DND-41 (cell line): Measurements from ENCODE around the gene PROSER2.

Experiments
- ATAC-seq: fragments of 200-7000 bp; cut with Tn5 transposase; 3 replicates; pipeline ENCODE4 v1.9.1; 2021; ENCODE audit warnings: low read depth; ENCODE audit not compliant: insufficient read depth
- DNase-seq: peaks from one replicate; pipeline ENCODE4 v3.0.0-alpha.2; 2020
- H2AFZ ChIP-seq: 2 replicates; pipeline ENCODE4 v1.6.0; 2012; ENCODE audit warnings: low read depth, low read length
- H3K27ac ChIP-seq: 2 replicates; pipeline ENCODE4 v1.5.1; 2012; ENCODE audit warnings: low read length, inconsistent platforms
- H3K27me3 ChIP-seq: fragments of 200-600 bp; sonication (generic); 2 replicates; pipeline ENCODE4 v1.6.0; 2012; ENCODE audit warnings: low read length, mild to moderate bottlenecking, inconsistent platforms; ENCODE audit not compliant: insufficient read depth, poor library complexity
- H3K36me3 ChIP-seq: 2 replicates; pipeline ENCODE4 v1.5.1; 2012; ENCODE audit warnings: low read length, inconsistent platforms; ENCODE audit not compliant: insufficient read depth
- H3K4me1 ChIP-seq: 2 replicates; pipeline ENCODE4 v1.5.1; 2012; ENCODE audit warnings: mild to moderate bottlenecking, low read length; ENCODE audit not compliant: insufficient read depth
- H3K4me2 ChIP-seq: 2 replicates; pipeline ENCODE4 v1.6.0; 2012; ENCODE audit warnings: mild to moderate bottlenecking, moderate library complexity, low read length, inconsistent platforms; ENCODE audit not compliant: insufficient read depth
- H3K4me3 ChIP-seq, 2 experiments: fragments of 200-600 bp in 1 of 2; shearing (Covaris generic) in 1 of 2; 2 replicates each; pipeline ENCODE4 v1.5.1; 2012 to 2016; ENCODE audit warnings: inconsistent platforms in 2 of 2, low read length in 2 of 2, mild to moderate bottlenecking in 2 of 2, low read depth in 1 of 2, moderate library complexity in 1 of 2
- H3K79me2 ChIP-seq: 2 replicates; pipeline ENCODE4 v1.6.0; 2012; ENCODE audit warnings: low read length, inconsistent platforms; ENCODE audit not compliant: insufficient read depth
- H3K9ac ChIP-seq: 2 replicates; pipeline ENCODE4 v1.6.0; 2012; ENCODE audit warnings: low read depth, mild to moderate bottlenecking, inconsistent platforms, low read length, moderate library complexity
- H3K9me3 ChIP-seq: 2 replicates; pipeline ENCODE4 v1.5.1; 2012; ENCODE audit warnings: low read length, moderate library complexity, mild to moderate bottlenecking, inconsistent platforms; ENCODE audit not compliant: insufficient read depth, severe bottlenecking
- H4K20me1 ChIP-seq: 2 replicates; pipeline ENCODE4 v1.6.0; 2012; ENCODE audit warnings: low read length; ENCODE audit not compliant: insufficient read depth
- EZH2 ChIP-seq: IDR thresholded peaks from 3 replicates; pipeline ENCODE4 v1.6.1; 2012; ENCODE audit warnings: borderline replicate concordance, low read depth, mild to moderate bottlenecking, moderate library complexity, low read length, inconsistent platforms; ENCODE audit not compliant: severe bottlenecking
- TF ChIP-seq, protein P1 (sequence below): IDR thresholded peaks from 2 replicates; pipeline ENCODE4 v1.5.1; 2012; ENCODE audit warnings: borderline replicate concordance, low read length, moderate library complexity, mild to moderate bottlenecking; ENCODE audit not compliant: poor library complexity, severe bottlenecking; ENCODE audit errors: extremely low read depth

Gene PROSER2

DNA sequence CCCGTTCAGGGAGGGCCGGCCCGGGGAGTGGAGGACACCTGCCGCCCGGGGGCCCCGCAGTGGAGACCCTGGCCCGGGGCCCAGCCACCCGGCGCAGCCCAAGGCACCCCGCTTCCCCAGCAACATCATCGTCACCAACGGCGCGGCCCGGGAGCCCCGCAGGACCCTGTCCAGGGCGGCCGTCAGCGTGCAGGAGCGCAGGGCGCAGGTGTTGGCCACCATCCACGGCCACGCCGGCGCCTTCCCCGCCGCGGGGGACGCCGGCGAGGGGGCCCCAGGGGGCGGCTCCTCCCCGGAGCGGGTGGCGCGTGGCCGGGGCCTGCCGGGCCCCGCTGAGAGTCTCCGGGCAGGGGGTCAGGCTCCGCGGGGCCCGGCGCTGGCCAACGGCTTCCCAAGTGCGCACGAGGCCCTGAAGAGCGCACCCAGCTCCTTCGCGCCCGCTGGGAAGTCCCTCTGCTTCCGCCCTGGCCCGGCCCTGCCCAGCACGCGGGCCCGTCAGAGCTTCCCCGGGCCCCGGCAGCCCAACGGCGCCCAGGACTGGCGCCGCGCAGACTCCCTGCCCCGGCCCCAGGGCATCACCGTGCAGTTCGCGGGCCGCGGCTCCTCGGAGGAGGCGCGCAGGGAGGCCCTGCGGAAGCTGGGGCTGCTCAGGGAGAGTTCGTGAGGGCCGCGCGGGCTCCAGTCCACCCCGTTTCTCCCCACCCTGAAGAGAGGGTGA lies 46.7 kb downstream of the PROSER2 start:
- no peak overlapping the region for H3K9ac ChIP-seq
- no peak overlapping the region for H3K27ac ChIP-seq
- H3K4me3 ChIP-seq: no peak overlapping the region

DNA sequence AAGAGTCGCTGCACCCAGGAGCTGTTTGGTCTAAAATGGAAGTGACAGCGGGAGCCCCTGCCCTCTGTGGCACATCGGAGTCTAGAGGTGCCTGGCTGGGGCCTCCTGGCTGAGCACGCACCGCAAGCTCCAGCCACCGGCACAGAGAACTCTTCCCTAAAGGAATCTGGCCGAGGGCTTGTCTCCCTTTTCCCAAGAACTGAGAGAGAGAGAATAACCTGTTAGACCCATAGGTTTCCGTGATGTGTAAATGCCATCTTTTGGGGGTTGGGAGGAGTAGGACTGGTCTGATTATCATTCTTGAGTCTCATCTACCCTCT lies 47.3 kb downstream of the PROSER2 start:
- no peaks in the 10 kb centered on the region for H3K27me3 ChIP-seq
- H3K4me1 ChIP-seq: peaks cover 19% of the 10 kb centered on the region
- no peak overlapping the region for H2AFZ ChIP-seq
- no peaks in the 10 kb centered on the region for H3K9me3 ChIP-seq
- no peaks in the 10 kb centered on the region for H3K36me3 ChIP-seq
- H3K9ac ChIP-seq: no peak overlapping the region
- no peaks in the 10 kb centered on the region for H3K79me2 ChIP-seq
- TF ChIP-seq, protein P1, sequence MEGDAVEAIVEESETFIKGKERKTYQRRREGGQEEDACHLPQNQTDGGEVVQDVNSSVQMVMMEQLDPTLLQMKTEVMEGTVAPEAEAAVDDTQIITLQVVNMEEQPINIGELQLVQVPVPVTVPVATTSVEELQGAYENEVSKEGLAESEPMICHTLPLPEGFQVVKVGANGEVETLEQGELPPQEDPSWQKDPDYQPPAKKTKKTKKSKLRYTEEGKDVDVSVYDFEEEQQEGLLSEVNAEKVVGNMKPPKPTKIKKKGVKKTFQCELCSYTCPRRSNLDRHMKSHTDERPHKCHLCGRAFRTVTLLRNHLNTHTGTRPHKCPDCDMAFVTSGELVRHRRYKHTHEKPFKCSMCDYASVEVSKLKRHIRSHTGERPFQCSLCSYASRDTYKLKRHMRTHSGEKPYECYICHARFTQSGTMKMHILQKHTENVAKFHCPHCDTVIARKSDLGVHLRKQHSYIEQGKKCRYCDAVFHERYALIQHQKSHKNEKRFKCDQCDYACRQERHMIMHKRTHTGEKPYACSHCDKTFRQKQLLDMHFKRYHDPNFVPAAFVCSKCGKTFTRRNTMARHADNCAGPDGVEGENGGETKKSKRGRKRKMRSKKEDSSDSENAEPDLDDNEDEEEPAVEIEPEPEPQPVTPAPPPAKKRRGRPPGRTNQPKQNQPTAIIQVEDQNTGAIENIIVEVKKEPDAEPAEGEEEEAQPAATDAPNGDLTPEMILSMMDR: no peak
- TF ChIP-seq EZH2: no peak
- peaks cover 3% of the 10 kb centered on the region; the same call in 1 of the 2 replicates for H4K20me1 ChIP-seq
- H3K4me3 ChIP-seq: no peak overlapping the region
- H3K27ac ChIP-seq: no peak overlapping the region
- no peak for DNase-seq
- ATAC-seq: no peak
- no peak overlapping the region for H3K4me2 ChIP-seq

More for the DNA sequence above, 46.7 kb downstream of the PROSER2 start:
- no peaks in the 10 kb centered on the region for H3K36me3 ChIP-seq
- H3K27me3 ChIP-seq: no peaks in the 10 kb centered on the region
- no peak for TF ChIP-seq EZH2
- TF ChIP-seq, protein P1: no peak
- H3K4me1 ChIP-seq: peaks cover 14% of the 10 kb centered on the region
- DNase-seq (no peak), ATAC-seq (no peak)
- no peak overlapping the region for H2AFZ ChIP-seq
- no peaks in the 10 kb centered on the region for H3K9me3 ChIP-seq
- no peak overlapping the region for H3K4me2 ChIP-seq
- no peaks in the 10 kb centered on the region for H3K79me2 ChIP-seq
- H4K20me1 ChIP-seq: no peaks in the 10 kb centered on the region

DNA sequence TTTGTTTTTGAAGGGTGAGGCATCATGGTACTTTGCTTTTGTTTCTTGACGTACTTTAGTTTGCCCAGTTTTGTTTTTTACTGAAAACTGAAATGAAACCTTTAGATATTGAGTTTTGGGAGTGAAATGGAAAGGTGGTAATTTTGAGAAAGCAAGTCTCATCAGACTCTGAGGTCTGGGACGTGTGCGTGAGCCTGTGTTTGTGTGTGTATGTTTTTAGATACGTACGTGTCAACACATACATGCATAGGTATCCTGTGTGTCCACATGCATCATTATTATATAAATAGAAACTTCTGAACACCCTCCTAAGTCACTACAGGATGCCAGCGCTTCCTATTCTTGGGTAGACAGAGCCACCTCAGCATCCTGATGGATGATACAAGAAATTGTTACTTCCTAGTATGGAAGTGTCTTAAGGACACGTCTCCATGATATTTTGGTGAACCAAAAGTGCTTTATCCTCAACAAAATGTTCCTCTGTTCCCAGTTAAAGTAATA lies 47.8 kb downstream of the PROSER2 start:
- Histone ChIP-seq H3K4me2 (no peak overlapping the region), H3K9ac (no peak overlapping the region), H3K4me3 (no peak overlapping the region), H4K20me1 (peaks cover 3% of the 10 kb centered on the region; the same call in 1 of the 2 replicates), H3K27ac (no peak overlapping the region), H3K27me3 (no peaks in the 10 kb centered on the region), H3K9me3 (no peaks in the 10 kb centered on the region), H3K36me3 (no peaks in the 10 kb centered on the region), H3K4me1 (peaks cover 22% of the 10 kb centered on the region), H3K79me2 (no peaks in the 10 kb centered on the region), H2AFZ (no peak overlapping the region)
- no peak for TF ChIP-seq EZH2
- DNase-seq (no peak), ATAC-seq (no peak)

DNA sequence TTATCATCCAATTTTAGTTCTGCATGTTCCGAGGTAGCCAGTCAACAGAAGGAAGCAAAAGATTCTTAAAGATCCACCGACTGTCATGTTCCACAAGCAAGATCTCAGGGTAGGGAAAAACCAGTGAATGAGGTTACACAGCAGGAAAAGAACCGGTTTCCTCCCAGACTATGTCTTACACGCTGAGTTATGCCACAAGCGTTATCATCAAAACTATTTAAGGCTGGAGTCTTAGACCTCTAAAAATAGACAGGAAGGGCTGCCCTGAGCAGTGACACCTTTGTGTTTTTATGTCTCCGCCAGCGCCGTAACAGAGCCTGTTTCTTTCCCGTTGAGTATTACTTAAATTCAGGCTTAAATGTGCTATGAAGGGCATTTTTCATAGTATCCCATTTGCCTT lies 48.3 kb downstream of the PROSER2 start:
- H3K27me3 ChIP-seq: no peaks in the 10 kb centered on the region
- H4K20me1 ChIP-seq: peaks cover 3% of the 10 kb centered on the region; the same call in 1 of the 2 replicates
- no peak overlapping the region for H2AFZ ChIP-seq
- no peak overlapping the region for H3K9ac ChIP-seq
- TF ChIP-seq, protein P1: no peak
- TF ChIP-seq EZH2: no peak
- no peak overlapping the region for H3K4me3 ChIP-seq
- ATAC-seq (no peak), DNase-seq (no peak)
- H3K4me1 ChIP-seq: peaks cover 22% of the 10 kb centered on the region
- H3K36me3 ChIP-seq: no peaks in the 10 kb centered on the region
- no peak overlapping the region for H3K27ac ChIP-seq
- no peak overlapping the region for H3K4me2 ChIP-seq
- H3K9me3 ChIP-seq: no peaks in the 10 kb centered on the region
- no peaks in the 10 kb centered on the region for H3K79me2 ChIP-seq
